ENCODE measurements around the gene FBXW7.

The FBXW7 gene

GRCh38 chr4:152515678-152516077 lies 20.2 kb downstream of the FBXW7 start:
- peak; percentile 62 for DNase-seq (ENCODE audit: low read depth)
- no peak for TF ChIP-seq CTCF (IDR thresholded peaks at IDR 0.05; ENCODE audit: low read length, missing control alignments)
- H3K4me3 ChIP-seq (replicated peaks; ENCODE audit: low read depth, low read length) = no peak overlapping the region

GRCh38 chr4:152514356-152514755 lies 21.5 kb downstream of the FBXW7 start:
- no peak for DNase-seq (ENCODE audit: low read depth)
- TF ChIP-seq CTCF (IDR thresholded peaks at IDR 0.05; ENCODE audit: low read length, missing control alignments) = no peak

GRCh38 chr4:152513078-152513477 lies 22.8 kb downstream of the FBXW7 start:
- no peak overlapping the region for H3K4me3 ChIP-seq (replicated peaks; ENCODE audit: low read depth, low read length)
- DNase-seq (ENCODE audit: low read depth) = no peak
- TF ChIP-seq CTCF (IDR thresholded peaks at IDR 0.05; ENCODE audit: low read length, missing control alignments) = no peak

More at GRCh38 chr4:152514356-152514755, 21.5 kb downstream of the FBXW7 start:
- no peak overlapping the region for H3K4me3 ChIP-seq (replicated peaks; ENCODE audit: low read depth, low read length)

GRCh38 chr4:152512483-152512882 lies 23.4 kb downstream of the FBXW7 start:
- TF ChIP-seq CTCF (IDR thresholded peaks at IDR 0.05; ENCODE audit: low read length, missing control alignments) = no peak
- no peak overlapping the region for H3K4me3 ChIP-seq (replicated peaks; ENCODE audit: low read depth, low read length)
- no peak for DNase-seq (ENCODE audit: low read depth)

GRCh38 chr4:152510349-152511147 lies 25.3 kb downstream of the FBXW7 start:
- TF ChIP-seq CTCF (IDR thresholded peaks at IDR 0.05; ENCODE audit: low read length, missing control alignments) = no peak
- DNase-seq (ENCODE audit: low read depth) = no peak
- H3K4me3 ChIP-seq (replicated peaks; ENCODE audit: low read depth, low read length) = no peak overlapping the region

GRCh38 chr4:152509595-152510225 lies 26.2 kb downstream of the FBXW7 start:
- TF ChIP-seq CTCF (IDR thresholded peaks at IDR 0.05; ENCODE audit: low read length, missing control alignments) = no peak
- no peak overlapping the region for H3K4me3 ChIP-seq (replicated peaks; ENCODE audit: low read depth, low read length)
- DNase-seq (ENCODE audit: low read depth) = no peak

All from fibroblast of pulmonary artery (primary cell).